AG09319 (cell line): ENCODE results near the gene EMX2.
A peak's percentile ranks its signal among the peaks of the same experiment; 100 is the strongest.

Experiments
- DNase-seq: peaks from one replicate; pipeline ENCODE4 v3.0.0-alpha.2; 2010; ENCODE audit warnings: low read depth; ENCODE audit errors: extremely low read depth
- TF ChIP-seq, protein P1 (sequence below): IDR thresholded peaks from 2 replicates; pipeline ENCODE4 v1.5.1; 2011; ENCODE audit warnings: low read depth, mild to moderate bottlenecking, inconsistent platforms, low read length, moderate library complexity

Gene EMX2

DNA sequence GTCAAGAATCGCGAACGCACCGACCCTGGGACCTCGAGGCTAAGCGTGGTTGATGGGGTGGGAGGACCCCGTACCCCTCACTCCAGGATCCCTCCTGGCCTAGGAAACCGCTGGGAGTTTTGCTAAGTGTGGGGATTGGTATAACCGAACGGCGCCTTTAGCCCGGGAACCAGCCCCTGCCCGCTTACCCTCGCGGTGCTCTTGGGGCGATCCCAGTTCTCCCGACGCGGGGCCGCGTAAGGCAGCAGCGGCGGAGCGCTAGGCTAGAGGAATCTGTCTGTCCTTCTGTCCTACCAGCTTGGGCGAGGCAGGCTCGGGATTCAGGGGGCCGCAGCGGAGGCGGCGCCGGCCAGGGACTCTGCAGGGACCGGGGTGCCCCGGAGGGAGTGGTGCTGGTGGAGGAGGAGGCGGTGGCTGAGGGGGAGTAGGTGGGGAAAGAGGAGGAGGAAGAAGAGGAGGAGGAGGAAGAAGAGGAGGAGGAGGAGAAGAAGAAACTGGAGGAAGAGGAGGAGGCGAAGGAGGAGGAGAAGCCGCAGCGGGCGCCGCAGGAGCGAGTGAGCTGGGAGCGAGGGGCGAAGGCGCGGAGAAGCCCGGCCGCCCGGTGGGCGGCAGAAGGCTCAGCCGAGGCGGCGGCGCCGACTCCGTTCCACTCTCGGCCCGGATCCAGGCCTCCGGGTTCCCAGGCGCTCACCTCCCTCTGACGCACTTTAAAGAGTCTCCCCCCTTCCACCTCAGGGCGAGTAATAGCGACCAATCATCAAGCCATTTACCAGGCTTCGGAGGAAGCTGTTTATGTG is 439 bp upstream of the EMX2 start:
- DNase-seq: peak; percentile 69
- TF ChIP-seq, protein P1, sequence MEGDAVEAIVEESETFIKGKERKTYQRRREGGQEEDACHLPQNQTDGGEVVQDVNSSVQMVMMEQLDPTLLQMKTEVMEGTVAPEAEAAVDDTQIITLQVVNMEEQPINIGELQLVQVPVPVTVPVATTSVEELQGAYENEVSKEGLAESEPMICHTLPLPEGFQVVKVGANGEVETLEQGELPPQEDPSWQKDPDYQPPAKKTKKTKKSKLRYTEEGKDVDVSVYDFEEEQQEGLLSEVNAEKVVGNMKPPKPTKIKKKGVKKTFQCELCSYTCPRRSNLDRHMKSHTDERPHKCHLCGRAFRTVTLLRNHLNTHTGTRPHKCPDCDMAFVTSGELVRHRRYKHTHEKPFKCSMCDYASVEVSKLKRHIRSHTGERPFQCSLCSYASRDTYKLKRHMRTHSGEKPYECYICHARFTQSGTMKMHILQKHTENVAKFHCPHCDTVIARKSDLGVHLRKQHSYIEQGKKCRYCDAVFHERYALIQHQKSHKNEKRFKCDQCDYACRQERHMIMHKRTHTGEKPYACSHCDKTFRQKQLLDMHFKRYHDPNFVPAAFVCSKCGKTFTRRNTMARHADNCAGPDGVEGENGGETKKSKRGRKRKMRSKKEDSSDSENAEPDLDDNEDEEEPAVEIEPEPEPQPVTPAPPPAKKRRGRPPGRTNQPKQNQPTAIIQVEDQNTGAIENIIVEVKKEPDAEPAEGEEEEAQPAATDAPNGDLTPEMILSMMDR: no peak

DNA sequence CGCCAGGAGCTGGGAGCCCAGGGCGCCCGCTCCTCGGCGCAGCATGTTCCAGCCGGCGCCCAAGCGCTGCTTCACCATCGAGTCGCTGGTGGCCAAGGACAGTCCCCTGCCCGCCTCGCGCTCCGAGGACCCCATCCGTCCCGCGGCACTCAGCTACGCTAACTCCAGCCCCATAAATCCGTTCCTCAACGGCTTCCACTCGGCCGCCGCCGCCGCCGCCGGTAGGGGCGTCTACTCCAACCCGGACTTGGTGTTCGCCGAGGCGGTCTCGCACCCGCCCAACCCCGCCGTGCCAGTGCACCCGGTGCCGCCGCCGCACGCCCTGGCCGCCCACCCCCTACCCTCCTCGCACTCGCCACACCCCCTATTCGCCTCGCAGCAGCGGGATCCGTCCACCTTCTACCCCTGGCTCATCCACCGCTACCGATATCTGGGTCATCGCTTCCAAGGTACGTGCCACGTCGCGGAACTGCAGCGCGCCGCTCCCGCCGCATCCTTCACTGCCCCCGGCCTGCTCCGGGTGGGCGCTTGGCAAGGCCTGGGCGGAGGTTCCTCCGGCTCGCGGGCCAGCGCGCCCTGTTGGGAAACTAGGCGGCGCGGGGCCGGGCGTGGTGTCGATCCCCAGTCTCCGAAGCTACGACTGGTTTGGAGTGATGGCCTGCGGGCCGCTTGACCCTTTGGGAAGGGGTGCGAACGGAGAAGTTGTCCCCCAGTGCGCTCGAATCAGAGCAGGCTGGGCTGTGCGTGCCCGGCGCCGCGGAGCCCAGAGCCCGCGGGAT is 868 bp downstream of the EMX2 start:
- TF ChIP-seq, protein P1: peak; percentile 4; the same call in 1 of the 2 replicates
- DNase-seq: no peak

DNA sequence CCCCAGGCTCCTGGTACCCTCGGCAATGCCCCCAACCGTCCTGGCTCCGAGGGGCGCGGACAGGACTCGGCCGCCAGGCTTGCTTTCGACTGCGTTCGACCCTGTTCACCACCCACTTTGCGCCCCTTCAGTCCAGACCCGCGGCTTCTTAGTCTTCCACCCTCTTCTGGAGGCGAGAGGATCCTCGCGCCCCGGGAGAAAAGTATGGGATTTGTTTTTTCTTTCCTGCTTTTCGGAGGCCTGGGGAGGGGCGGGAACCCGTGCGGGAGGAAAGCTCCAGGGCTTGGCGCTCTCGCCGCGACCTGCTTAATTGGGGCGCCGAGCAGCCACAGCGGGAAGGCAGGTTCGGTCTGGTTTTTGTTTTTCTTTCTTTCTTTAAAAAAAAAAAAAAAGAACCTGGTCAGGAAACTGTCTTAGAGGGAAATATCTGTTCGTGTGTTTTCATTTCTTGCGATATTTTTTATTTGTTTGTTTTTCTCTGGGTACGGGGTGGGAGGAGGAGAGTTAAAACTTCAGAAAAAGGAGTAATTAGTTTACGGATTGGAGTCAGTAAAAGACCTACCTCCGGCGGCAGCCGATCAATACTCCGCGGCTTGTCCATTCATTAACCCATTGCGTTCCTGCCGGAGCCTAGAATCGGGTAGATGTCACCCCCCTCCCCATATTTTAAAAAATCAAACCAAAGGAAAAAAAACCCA is 1.6 kb downstream of the EMX2 start:
- DNase-seq: no peak
- TF ChIP-seq, protein P1: no peak; the same call in 1 of the 2 replicates

DNA sequence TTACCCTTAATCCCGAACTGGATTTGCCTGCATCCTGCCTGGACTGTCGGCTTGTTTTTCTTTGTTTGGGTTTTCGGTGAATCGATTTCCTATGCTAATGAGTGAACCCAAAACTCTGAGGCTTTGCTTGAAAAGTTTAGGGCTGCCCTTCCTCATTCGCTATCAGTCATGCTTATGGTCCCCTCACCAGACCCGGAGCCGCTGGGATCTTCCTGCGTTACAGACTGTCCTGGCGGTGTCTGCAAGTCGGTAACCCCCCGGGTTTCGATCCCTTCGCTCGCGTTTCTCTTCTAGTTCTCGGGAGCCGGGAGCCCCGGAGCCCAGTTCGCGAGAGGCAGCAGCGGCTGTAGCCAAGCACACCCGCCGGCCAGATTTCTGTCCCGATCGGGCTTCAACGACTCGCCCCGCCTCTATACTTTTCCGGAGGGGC is 2.2 kb downstream of the EMX2 start:
- TF ChIP-seq, protein P1: no peak
- DNase-seq: no peak

DNA sequence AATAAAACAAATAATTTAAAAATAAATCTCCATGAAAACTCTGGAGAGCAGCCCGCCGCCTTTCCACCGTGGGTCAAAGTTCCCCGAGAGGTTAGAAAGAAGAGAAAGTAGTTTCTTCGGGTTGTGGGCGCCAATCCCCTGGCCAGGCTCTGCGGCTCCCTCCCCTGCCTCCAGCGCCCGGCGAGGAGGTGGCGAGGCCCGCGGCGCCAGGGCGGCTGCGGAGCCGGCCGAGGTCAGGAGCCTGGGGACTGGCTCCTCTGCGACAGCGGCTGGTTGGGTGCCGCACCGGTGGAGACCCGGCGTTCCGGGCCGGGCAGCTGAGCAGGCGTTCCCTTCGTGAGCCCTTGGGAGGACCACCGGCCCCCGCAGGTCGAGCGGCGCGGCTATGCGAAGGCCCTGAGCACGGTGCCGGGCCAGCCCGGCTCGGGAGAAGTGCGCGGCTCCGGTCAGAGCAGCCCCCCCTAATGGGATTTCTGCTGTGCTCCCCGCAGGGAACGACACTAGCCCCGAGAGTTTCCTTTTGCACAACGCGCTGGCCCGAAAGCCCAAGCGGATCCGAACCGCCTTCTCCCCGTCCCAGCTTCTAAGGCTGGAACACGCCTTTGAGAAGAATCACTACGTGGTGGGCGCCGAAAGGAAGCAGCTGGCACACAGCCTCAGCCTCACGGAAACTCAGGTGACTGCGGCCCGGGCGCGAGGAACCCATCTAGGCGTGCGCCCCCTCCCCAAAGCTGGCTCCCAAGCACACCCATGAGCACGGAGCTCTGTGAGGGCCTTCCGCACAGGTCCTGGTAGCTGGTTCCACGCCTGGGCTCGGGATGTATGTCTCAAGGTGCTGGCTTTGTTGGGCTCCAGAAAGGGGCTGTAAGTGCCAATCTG is 2.8 kb downstream of the EMX2 start:
- DNase-seq: no peak
- TF ChIP-seq, protein P1: no peak

DNA sequence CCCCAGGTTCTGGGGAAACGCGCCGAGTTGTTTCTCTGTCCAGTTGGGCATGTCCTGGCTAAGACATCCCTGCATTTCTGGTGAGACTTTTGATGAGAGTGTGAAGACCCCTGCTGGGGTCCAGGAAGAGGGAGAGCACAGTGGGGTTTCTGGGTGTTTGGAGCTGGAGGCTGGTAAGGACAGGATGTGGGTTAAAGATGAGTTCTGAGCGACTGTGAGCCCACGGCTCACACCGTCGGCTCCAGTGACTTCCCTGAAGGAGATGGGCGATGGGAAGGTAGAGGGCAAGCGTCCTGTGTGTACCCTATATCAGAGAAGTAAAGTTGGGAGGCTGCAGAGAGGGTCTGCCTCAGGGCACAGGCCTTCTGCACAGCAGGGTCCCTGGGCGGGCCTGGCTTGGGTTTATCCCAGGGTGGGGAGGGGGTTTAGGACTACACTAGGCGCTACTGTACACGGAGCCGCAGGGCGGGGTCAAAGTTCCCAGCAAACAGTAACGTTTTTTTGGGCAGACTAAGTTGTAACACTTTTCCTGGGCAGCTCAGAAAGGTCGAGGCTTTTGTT is 3.6 kb downstream of the EMX2 start:
- TF ChIP-seq, protein P1: no peak
- no peak for DNase-seq
